GM19193 (cell line): ENCODE measurements around the gene LY6G5C.
A peak's percentile ranks its signal among the peaks of the same experiment; 100 is the strongest.

Experiments used
- POLR2A ChIP-seq: IDR thresholded peaks from 4 replicates; pipeline ENCODE4 v1.6.1; 2011; ENCODE audit not compliant: insufficient read depth, insufficient read length; ENCODE audit errors: extremely low read depth

The LY6G5C gene, protein sequence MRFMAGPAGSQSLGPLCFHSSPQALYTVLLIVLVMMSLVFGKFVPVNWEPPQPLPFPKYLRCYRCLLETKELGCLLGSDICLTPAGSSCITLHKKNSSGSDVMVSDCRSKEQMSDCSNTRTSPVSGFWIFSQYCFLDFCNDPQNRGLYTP

DNA sequence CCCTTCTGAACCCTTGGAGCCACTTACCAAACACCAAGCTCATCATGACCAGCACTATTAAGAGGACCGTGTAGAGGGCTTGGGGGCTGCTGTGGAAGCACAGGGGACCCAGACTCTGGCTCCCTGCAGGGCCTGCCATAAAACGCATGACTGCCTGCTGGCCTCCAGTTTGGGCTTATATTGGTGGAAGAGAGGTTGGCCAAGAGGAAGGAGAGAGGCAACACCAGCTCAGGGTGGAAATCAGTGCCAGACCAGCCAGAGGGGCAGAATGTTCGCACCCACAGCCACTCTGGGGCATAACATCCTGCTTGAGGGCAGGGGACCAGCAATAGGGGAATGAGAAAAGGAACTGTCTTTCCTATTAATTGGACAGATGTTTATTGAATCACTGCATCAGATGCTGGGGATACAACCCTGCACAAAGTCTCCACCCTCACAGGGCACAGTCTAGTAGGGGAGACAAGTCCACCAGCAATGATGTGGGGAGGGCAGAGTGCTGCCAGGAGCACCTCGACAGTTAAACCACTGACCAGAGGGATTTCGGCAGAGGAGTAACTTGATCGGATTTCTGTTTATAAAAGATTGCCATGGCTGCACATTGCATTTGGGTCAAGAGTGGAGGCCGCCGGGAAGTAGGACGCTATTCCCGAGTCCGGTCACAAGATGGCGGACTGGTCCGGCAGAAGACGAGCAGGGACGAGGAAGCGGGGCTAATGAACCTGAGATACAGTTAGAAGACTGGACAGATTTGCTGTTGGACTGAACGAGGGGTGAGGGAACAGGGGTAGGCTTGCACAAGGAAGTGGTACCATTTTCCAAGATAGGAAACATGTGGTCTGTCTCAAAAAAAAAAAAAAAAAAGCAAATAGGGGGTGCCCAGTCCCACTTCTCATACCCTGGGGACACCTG, at the start of gene LY6G5C:
Gene LY6G5C, minus strand, starts transcription at position 842 of the 909 bp plus-strand sequence. Its CDS starts 694 bp downstream, at position 148.
- no peak for TF ChIP-seq POLR2A

DNA sequence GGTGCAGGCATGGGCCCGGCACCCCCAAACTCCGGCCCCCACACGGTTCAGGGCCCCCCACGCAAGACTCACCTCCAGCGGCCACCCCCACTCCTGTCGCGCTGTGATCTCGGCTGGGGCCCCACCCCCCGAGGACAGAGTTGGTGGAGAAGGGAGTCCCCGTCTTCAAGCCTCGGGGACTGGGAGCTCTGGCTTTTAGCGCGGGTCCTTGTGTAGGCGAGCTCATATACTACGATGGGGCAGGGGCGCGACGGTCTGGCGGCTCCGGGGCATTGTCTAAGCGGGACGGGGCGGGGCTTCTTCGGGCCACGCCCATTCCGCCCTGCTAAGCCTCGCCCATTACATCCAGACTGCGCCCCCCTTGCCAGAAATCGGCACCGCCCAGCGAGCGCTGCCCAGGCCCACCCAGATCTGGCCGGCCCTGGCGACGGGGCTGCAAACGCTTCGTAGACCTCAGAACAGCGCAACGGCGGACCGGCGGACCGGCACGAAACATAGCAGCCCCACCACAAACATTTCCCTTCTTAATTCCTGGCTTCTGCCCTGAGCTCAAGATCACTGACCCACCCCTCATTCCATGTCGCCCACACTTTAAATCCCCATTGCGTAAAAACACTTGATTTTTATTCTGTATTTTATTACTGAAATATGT, 49.2 kb upstream of the LY6G5C start:
- TF ChIP-seq POLR2A = peak; percentile 49

DNA sequence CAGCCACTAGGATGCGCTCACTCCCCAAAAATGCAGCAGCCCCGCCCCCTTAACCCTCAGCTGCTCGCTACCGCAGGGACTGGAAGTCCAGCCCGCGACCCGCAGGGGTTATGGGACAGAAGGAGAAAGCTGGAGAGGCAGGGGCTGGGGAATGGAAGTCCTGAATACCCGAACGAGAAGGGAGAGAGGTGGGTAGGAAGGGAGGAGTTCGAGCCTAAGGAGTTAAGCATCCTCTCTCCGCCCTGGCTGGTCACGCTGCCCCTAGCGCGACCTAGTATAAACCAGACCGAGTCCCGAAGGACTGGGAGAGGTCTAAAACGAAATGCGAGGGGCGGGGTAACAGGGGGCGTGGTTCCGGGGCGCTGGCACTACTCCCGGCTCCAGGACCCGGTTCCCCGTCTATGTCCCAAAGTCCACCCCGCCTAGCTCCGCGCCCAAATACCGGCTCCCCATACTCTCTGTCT, 48.7 kb upstream of the LY6G5C start:
- TF ChIP-seq POLR2A = no peak

DNA sequence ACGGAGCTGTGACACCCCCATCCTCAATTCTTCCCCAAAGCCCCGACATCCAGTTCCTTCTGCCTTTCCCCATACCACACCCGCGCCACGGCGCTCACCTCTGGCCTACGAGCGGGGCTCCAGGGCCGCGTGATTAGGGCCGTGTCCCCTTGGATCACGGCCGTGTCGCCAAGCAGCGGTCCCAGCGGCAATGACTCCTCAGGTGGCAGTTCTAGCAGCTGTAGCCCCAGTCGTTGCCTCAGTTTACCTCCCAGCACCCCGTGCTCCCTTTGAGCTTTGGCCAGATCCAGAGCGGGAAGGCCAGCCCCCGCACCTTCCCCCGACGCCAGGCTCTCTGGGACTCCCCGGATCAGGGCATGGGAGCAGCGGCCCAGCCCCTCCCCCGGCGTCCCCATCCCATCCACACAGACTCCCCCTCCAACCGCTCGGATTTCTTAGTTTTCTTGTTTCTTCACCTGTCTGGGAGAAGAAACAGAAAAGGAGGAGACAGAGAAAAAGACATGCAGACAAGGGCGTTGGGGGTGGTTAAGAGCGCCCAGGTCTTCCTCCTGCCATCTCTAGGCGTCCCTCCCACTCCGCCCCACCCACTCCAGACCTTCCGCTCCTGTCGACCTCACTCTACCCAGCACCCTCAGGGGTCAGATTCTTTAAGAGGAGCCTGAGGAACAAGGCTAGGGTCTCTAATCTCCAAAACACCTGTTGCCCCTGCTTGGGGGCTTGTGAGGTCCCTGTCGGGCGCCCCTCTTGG, 48.1 kb upstream of the LY6G5C start, which contains the start of gene DDAH2:
Gene DDAH2, minus strand, starts transcription at position 533 of the 748 bp plus-strand sequence. Its CDS starts 138 bp downstream, at position 395.
- TF ChIP-seq POLR2A = no peak

DNA sequence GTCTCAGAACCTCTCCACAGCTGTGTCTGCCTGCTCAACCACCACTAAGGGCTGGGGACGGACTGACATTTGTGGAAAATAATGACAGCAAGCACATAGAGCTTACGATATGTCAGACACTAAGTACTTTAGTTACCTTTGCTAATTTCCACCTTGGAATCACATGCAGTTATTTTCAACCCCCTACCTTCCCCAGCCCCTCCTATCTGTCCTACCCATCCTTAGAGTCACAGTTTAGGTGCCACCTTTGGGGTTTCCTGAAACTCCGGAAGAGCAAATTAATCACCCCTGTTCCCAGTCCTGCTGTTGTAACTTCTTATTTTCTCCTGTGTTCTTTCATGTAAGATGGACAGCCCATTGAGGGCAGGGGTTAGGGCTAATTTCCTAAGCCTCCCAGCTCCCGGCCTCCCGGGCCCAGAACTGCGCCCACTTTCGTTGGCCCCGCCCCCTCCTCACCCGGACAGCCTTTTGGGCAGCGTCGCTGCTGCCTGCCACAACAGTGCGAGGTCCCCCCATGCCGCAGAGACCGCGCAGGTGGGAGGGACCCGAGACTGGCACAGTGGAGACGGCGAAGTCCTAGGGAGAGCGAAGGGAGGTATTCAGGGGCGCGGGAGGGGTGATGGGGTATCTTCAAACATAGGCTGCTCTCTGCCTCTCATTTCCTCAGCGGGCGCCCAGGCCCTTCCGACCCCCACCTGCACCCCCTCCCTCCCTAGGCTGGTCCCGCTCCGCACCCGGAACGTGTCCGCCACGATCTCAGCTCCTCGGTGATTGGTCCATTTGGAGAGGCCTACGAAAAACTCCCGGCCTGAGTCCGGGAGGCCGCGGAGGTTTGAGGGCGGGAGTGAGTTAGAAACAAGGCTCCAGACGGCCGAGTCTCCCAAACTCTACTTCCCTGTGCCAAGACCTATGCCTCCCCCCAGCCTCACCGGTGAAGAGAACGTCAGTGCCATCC, 47.1 kb upstream of the LY6G5C start:
- TF ChIP-seq POLR2A = no peak

DNA sequence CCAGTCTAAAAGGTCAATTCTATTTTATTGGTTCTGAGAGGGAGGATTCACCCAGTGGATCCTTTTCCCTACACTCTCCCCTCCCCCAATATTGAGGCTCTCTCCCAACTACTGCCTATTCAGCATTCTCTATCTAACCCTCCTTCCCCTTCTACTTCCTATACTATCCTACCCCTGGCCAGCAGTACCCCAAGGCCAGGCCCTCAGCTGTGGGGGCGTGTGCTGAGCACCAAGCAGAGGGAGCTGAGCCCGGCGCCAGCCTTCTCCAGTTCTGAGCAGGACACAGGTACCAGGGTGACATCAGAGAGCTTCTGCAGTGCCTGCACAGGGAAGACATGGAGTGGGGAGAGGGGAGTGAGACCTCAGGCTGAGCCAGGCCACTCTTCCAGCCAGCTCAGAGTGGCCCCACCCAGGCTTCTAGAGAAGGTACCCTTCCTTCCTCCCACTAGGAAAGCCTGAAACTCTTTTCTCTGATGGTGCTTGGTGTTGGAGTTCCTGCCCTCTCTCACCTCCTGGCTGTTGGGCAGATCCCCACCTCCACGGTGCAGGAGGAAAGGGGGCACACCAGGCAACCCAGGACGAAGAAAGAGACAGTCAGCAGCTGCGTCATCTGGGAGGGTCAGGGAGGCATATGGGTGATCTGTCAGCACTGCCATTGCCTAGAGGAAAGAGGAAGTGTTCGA, 46.3 kb upstream of the LY6G5C start:
- peak; percentile 39 for TF ChIP-seq POLR2A

DNA sequence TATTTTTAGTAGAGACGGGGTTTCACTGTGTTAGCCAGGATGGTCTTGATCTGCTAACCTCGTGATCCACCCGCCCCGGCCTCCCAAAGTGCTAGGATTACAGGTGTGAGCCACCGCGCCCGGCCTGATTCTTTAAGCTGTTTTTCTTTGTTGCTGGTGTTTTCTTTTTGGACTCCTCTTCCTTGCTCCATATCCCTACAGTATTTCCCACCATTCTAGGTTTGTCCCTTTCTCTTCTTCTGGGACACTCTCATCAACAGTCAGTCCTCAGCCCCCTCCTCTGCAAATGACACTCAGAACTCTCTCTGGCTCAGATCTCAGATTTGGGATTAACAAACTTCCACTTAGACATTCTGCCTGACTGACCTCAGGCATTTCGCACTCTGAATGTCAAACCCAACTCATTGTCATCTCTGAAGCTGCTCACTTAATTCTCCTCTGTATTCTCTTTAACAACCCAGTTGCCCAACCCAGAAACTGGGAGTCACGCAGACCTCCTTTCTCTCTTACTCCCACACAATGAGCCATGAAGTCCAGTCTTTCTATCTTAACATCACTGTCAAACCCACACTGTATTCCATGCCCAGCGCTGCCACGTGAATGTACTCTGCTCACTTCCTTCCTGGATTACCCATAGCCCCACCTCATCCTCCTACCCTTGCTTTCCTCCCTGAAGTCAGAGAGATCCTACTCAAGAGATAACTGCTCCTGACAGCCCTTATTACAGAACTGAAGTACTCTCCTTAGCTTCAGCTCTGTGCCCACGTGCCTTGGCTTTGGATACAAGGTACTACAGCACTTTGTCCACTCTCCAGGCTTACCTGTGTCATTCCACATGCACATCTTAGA, 44.9 kb upstream of the LY6G5C start:
- TF ChIP-seq POLR2A = no peak

DNA sequence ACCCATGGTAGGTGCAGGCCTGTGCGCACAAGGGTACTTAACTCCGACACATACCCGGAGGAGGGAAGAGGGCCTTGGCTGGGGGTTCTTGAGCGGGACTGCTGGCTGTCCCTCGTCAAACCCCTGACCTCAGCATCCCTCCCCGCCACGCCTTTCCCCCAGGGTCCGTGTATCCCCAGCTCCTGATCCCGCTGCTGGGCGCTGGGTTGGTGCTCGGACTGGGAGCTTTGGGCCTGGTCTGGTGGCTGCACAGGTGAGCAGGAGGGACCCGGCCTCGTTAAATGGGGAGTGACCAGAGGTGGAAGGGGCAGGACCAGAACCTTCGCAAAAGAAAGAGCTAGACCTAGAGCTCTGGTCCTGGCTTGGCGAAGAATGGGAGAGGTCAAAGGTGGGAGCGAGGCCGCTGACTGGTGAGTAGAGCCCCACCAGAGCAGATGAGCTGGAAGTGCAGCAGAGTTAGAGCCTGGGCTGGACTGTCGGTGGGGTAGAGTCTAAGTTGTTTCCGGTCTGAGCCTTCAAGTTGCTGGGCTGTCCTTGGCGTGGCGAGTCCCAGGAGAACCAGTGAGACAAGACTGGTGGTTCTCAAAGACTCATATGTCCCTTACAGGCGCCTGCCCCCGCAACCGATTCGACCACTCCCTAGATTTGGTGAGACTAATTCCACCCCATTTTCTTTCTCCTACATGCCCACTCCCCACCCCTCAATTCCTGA, 43.3 kb upstream of the LY6G5C start:
- TF ChIP-seq POLR2A = no peak

DNA sequence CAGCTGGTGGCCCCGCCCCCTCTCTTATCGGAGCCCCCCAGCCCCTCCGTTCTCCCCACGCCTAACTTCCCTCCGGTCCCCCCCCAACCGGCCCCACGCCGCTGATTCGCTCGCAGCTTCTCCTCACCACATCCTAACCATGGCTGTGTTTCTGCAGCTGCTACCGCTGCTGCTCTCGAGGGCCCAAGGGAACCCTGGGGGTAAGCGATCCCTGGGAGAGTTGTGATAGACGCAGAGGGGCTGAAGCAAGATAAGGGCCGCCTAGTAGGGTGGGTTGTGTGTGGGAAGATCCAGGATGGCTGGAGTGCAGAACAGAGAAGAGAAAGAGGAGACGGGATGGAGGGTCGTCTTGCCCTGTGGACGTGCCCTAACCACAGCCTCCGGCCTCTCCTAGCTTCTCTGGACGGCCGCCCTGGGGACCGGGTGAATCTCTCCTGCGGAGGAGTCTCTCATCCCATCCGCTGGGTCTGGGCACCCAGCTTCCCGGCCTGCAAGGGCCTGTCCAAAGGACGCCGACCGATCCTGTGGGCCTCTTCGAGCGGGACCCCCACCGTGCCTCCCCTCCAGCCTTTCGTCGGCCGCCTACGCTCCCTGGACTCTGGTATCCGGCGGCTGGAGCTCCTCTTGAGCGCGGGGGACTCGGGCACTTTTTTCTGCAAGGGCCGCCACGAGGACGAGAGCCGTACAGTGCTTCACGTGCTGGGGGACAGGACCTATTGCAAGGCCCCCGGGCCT, 42.5 kb upstream of the LY6G5C start, which contains the start of gene MPIG6B:
Gene MPIG6B, plus strand, starts transcription at position 129 of the 735 bp plus-strand sequence. Its CDS starts 11 bp downstream, at position 140.
- no peak for TF ChIP-seq POLR2A

DNA sequence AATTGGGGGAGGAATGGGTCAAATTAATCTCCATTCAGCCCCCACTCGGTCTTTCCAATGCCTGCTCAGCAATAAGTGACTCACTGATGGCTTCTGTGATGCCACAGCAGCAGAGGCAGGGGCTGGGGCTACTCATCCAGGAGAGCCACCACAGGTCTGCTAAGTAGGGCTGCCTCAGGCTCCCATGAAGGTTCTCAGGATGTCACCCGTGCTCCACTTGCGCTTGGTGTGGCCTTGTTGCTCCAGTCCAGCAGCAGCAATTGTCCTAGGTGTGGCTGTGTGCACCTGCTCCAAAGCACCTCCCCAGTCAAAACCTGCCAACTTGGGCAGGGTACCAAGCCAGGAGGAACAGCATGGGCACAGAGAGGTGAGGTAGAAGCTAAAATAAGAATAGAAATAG, 41.3 kb upstream of the LY6G5C start:
- TF ChIP-seq POLR2A = no peak
